ENCODE measurements around the gene LFNG. TPM values are rescaled to one million over a fixed set of nuclear protein-coding genes. Genes with fewer than 3 reads are reported as not detected.

LFNG gene
- polyA plus RNA-seq, 12 donors, result 11.6 to 27.9 (median 18.4) TPM; not detected in 1

- no peak for DNase-seq
Measured at GRCh38 chr7:2568521-2569223, 49.1 kb downstream of the LFNG start.

- DNase-seq, result no peak
Measured at GRCh38 chr7:2569421-2569820, 49.8 kb downstream of the LFNG start.

DNA sequence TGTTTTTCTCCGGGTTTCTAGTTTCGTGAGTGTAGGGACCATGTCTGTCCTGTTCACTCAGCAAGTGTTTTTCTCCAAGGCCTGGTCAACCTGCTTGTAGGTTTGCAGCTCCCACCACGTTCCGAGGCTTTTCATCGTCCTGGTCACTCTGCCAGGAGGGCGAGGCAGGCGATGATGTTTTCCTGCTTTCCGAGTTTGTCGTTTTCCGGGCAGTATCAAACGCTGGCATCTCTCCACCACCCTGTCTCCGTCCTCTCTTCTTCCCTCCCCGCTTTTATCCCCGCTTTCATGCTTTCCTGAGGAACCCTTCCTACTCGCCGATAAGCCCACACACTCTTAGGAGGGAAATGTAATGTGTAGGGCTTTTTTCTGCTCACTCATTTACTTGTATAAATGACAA lies 50.4 kb downstream of the LFNG start:
- DNase-seq, result no peak

DNA sequence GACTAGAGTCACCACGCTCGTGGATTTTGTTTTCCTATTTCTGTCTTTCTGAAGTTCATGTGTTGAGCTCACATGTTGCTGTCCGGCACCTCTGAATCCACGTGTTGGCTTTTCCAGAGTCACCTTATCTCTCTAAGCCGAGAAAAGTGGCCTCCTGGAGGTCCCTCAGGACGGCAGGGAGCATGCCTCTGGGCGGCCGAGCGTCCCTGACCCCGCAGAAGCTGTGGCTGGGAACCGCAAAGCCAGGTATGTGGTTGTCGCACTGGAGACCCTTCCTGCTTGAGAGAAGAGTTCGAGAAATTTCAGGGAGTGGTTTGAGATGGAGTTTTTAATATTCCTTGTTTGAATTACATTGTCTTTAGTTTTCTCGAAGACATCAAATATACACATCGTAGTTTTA lies 51.8 kb downstream of the LFNG start:
- no peak for DNase-seq

DNA sequence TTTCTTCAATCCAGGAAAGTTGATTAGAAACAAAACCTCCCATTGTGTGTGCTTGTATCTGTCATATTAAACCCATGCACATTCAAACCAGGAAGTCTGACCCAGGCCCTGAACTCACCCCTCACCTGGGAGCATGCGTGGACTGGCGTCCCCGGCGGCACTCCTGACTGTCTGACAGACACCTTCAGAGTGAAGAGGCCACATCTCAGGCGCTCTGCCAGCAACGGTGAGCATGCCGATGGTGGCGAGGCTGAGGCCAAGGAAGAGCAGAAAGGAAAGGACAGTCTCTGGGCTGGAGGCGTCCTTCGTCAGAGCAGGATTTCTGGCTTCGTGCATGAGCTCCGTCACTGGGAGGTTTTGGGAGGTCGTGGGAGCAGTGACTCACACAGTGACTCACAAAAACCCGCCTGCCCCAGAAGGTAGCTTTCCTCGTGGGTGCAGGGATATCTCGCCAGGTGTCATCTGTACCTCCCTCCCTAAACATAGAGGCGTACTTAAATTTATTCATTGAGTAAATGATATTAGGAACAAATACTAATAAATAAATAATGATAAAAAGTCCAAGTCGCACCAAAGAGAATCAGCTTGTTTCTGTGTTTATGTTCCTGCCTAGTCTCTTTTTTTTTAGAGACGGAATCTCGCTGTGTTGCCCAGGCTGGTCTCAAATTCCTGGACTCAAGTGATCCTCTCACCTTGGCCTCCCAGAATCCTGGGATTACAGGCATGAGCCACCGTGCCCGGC lies 52.7 kb downstream of the LFNG start:
- no peak for DNase-seq

DNA sequence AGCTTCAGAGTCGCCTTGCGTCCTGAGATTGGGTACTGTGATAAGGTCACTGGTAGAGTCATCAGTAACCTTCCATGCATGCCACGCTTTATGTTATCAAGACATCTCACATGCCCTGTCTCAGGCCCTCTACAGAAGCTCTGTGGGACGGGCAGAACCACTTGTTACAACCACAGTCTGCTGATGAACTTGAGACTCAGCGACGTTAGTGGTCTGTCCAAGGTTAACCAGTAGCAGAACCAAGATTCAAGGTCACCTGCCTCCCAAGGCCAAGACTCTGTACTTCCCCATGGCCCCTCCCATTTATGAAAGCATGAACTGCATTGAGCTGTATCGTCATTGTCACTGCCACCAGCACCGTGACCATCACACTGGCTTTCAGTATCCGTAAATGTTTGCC lies 54.2 kb downstream of the LFNG start:
- no peak for DNase-seq

GRCh38 chr7:2575046-2575732 lies 55.6 kb downstream of the LFNG start:
- no peak for DNase-seq

DNA sequence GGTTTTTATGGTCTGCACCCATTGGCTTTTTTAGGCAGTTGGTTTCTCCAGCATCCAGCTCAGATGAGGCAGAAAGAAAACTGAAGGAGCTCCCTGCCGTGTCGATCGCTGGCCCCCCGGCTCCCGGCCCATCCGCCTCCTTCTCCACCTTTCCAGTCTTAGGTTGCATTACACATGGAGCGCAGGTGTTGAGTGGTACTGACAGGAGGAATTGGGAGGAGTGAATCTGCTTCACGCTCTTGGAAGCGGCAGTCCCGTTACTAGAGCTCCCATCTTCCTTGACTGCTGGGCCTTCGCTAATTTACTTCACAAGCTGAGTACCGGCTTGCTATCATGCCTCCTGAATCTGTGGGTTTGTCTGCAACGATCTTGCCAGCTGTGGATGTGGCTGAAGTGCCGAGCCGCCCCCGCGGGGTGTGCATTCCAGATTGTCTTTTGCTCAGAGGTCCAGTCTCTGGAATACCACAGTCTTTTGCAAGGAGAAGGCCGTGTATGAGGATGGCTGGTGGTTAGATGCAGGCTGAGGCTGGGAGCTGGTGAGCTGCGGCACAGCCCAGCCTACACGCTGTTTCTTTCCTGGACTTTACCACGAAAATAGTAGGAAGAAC lies 56.3 kb downstream of the LFNG start:
- DNase-seq, result no peak

DNA sequence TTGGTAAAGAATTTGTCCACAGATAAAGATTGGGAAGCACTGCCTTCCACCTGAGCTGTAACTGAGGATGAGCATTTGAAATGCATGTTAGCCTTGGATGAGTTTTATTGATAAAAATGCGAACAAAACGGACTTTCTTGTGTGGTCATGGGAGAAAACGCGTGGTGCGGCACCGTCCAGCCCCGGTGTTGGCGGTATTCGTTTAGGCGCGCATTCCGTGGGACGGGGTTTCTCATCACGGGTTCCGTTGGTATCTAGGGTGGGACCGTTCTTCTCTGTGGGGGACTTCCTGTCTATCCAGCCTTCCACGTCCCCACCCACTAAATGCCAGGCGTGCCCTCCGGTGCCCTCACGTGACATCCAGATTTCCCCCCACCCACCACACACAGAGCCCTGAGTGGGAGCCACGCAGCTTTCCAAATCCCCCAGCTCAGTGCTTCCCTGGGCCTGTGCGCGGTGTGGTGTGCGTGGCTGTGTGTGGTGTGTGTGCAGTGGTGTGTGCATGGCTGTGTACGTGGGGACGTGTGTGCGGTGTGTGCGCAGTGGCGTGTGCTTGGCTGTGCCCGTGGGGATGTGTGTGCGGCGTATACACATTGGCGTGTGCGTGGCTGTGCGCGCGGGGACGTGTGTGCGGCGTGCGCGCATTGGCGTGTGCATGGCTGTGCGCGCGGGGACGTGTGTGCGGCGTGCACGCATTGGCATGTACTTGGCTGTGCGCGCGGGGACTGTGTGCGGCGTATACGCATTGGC lies 57.3 kb downstream of the LFNG start:
- DNase-seq, result no peak

Other genes starting within 250 kb of the LFNG start
- gene SNX8, start 205.3 kb upstream of the LFNG start, polyA plus RNA-seq (ENCODE audit: insufficient read length in 12 of 12), result 10 to 100 TPM in 11 of 12 donors, not detected in 1; 14.1 to 40.2 (median 27.0) TPM
- gene EIF3B, start 164.9 kb upstream of the LFNG start, polyA plus RNA-seq (ENCODE audit: insufficient read length in 12 of 12), result 100 to 1,000 TPM in 8 of 12 donors, 10 to 100 TPM in 3, not detected in 1; 96.0 to 123 (median 108) TPM
- 10 to 100 TPM in 2 of 12 donors, 1 to 10 TPM in 8, not detected in 2; 6.6 to 15.7 (median 7.8) TPM for gene CHST12, start 116.2 kb upstream of the LFNG start, polyA plus RNA-seq (ENCODE audit: insufficient read length in 12 of 12)
- not detected for gene GRIFIN, start 43.4 kb upstream of the LFNG start, polyA plus RNA-seq (ENCODE audit: insufficient read length in 12 of 12)
- 10 to 100 TPM in 11 of 12 donors, not detected in 1; 14.1 to 39.6 (median 16.5) TPM for gene BRAT1, start 35.8 kb downstream of the LFNG start, polyA plus RNA-seq (ENCODE audit: insufficient read length in 12 of 12)
- gene IQCE, start 39.2 kb downstream of the LFNG start, polyA plus RNA-seq (ENCODE audit: insufficient read length in 12 of 12), result 10 to 100 TPM in 3 of 12 donors, 1 to 10 TPM in 8, not detected in 1; 6.0 to 16.8 (median 7.4) TPM
- gene TTYH3, start 112.2 kb downstream of the LFNG start, polyA plus RNA-seq (ENCODE audit: insufficient read length in 12 of 12), result 100 to 1,000 TPM in 2 of 12 donors, 10 to 100 TPM in 9, not detected in 1; 49.5 to 155 (median 77.2) TPM
- under 1 TPM in 10 of 12 donors, not detected in 2; 0.07 to 0.73 (median 0.21) TPM for gene AMZ1, start 168.4 kb downstream of the LFNG start, polyA plus RNA-seq (ENCODE audit: insufficient read length in 12 of 12)

Data from muscle of arm (tissue), 12 donors.